ENCODE data around the gene SLC35F1. TPM values are rescaled to one million over a fixed set of nuclear protein-coding genes. Genes with fewer than 3 reads are reported as not detected.

Gene SLC35F1
- total and polyA plus RNA-seq, 2 experiments from 2014 or later: not detected

GRCh38 chr6:118161343-118161742, 254.3 kb downstream of the SLC35F1 start:
- H3K27me3 ChIP-seq (replicated peaks; ENCODE audit: insufficient read depth): no peaks in the 10 kb centered on the region
- H3K36me3 ChIP-seq (ENCODE audit: low read depth): no peaks in the 10 kb centered on the region
- no peak overlapping the region for H3K4me2 ChIP-seq (ENCODE audit: unreplicated experiment)
- H2AFZ ChIP-seq: no peak overlapping the region
- DNase-seq: no peak
- no peaks in the 10 kb centered on the region for H4K20me1 ChIP-seq (ENCODE audit: insufficient read depth)
- no peaks in the 10 kb centered on the region for H3K9me3 ChIP-seq (ENCODE audit: low read depth)
- TF ChIP-seq EZH2phosphoT487 (IDR thresholded peaks at IDR 0.05; ENCODE audit: insufficient read depth, low read depth): no peak
- TF ChIP-seq EZH2 (IDR thresholded peaks at IDR 0.05; ENCODE audit: insufficient read depth, poor library complexity, severe bottlenecking): no peak
- H3K4me1 ChIP-seq (ENCODE audit: insufficient read depth): no peaks in the 10 kb centered on the region
- no peaks in the 10 kb centered on the region for H3F3A ChIP-seq (ENCODE audit: insufficient read depth)
- H3K4me3 ChIP-seq: no peak overlapping the region
- H3K27ac ChIP-seq: no peak overlapping the region
- WGBS, 2 experiments (ENCODE audit: low coverage in 1 of 2, low lambda C conversion rate in 2 of 2, missing lambda C conversion rate in 2 of 2): 36 to 47% methylated on average over 1 of the region's 1 CpG
- no peak overlapping the region for H3K9ac ChIP-seq
- in situ Hi-C loops (cut with MboI): no loop called here
- H3K79me2 ChIP-seq (ENCODE audit: insufficient read depth): no peaks in the 10 kb centered on the region
- H3K9me2 ChIP-seq (ENCODE audit: insufficient read depth): no peaks in the 10 kb centered on the region

GRCh38 chr6:118163542-118163941, 256.5 kb downstream of the SLC35F1 start:
- no peak for TF ChIP-seq EZH2phosphoT487 (IDR thresholded peaks at IDR 0.05; ENCODE audit: insufficient read depth, low read depth)
- TF ChIP-seq EZH2 (IDR thresholded peaks at IDR 0.05; ENCODE audit: insufficient read depth, poor library complexity, severe bottlenecking): no peak
- no peak for DNase-seq
- no peaks in the 10 kb centered on the region for H3K4me1 ChIP-seq (ENCODE audit: insufficient read depth)
- no peaks in the 10 kb centered on the region for H3K79me2 ChIP-seq (ENCODE audit: insufficient read depth)
- in situ Hi-C loops (cut with MboI): no loop called here
- H3K9me3 ChIP-seq (ENCODE audit: low read depth): no peaks in the 10 kb centered on the region
- H3K27ac ChIP-seq: no peak overlapping the region
- H3K27me3 ChIP-seq (replicated peaks; ENCODE audit: insufficient read depth): no peaks in the 10 kb centered on the region; the same call in 1 of the 2 replicates
- H2AFZ ChIP-seq: no peak overlapping the region
- no peaks in the 10 kb centered on the region for H4K20me1 ChIP-seq (ENCODE audit: insufficient read depth)
- H3K4me2 ChIP-seq (ENCODE audit: unreplicated experiment): no peak overlapping the region
- no peaks in the 10 kb centered on the region for H3F3A ChIP-seq (ENCODE audit: insufficient read depth)
- no peak overlapping the region for H3K9ac ChIP-seq
- H3K9me2 ChIP-seq (ENCODE audit: insufficient read depth): no peaks in the 10 kb centered on the region
- H3K36me3 ChIP-seq (ENCODE audit: low read depth): no peaks in the 10 kb centered on the region
- WGBS, 2 experiments (ENCODE audit: low coverage in 1 of 2, low lambda C conversion rate in 2 of 2, missing lambda C conversion rate in 2 of 2): 24 to 30% methylated on average over 1 of the region's 1 CpG
- no peak overlapping the region for H3K4me3 ChIP-seq

- TF ChIP-seq EZH2 (IDR thresholded peaks at IDR 0.05; ENCODE audit: insufficient read depth, poor library complexity, severe bottlenecking): no peak
- no peak for TF ChIP-seq EZH2phosphoT487 (IDR thresholded peaks at IDR 0.05; ENCODE audit: insufficient read depth, low read depth)
- no peaks in the 10 kb centered on the region for H3K9me3 ChIP-seq (ENCODE audit: low read depth)
- no peaks in the 10 kb centered on the region for H3K79me2 ChIP-seq (ENCODE audit: insufficient read depth)
- no peaks in the 10 kb centered on the region for H3K4me1 ChIP-seq (ENCODE audit: insufficient read depth)
- no peaks in the 10 kb centered on the region for H4K20me1 ChIP-seq (ENCODE audit: insufficient read depth)
- no peaks in the 10 kb centered on the region for H3K9me2 ChIP-seq (ENCODE audit: insufficient read depth)
- H3K27ac ChIP-seq: no peak overlapping the region
- no peaks in the 10 kb centered on the region for H3F3A ChIP-seq (ENCODE audit: insufficient read depth)
- H3K4me2 ChIP-seq (ENCODE audit: unreplicated experiment): no peak overlapping the region
- in situ Hi-C loops (cut with MboI): no loop called here
- H3K9ac ChIP-seq: no peak overlapping the region
- H3K4me3 ChIP-seq: no peak overlapping the region
- WGBS, 2 experiments (ENCODE audit: low coverage in 1 of 2, low lambda C conversion rate in 2 of 2, missing lambda C conversion rate in 2 of 2): 22 to 29% methylated on average over 1 of the region's 1 CpG
- DNase-seq: no peak
- H3K36me3 ChIP-seq (ENCODE audit: low read depth): no peaks in the 10 kb centered on the region
- H3K27me3 ChIP-seq (replicated peaks; ENCODE audit: insufficient read depth): no peaks in the 10 kb centered on the region; the same call in 1 of the 2 replicates
- H2AFZ ChIP-seq: no peak overlapping the region
Measured at GRCh38 chr6:118165500-118165899, 258.4 kb downstream of the SLC35F1 start.

- 42 to 44% methylated on average over 5 of the region's 5 CpGs for WGBS, 2 experiments (ENCODE audit: low coverage in 1 of 2, low lambda C conversion rate in 2 of 2, missing lambda C conversion rate in 2 of 2)
- H3K27ac ChIP-seq: no peak overlapping the region
- no peaks in the 10 kb centered on the region for H3F3A ChIP-seq (ENCODE audit: insufficient read depth)
- H3K36me3 ChIP-seq (ENCODE audit: low read depth): no peaks in the 10 kb centered on the region
- H3K9me3 ChIP-seq (ENCODE audit: low read depth): no peaks in the 10 kb centered on the region
- no peaks in the 10 kb centered on the region for H4K20me1 ChIP-seq (ENCODE audit: insufficient read depth)
- H2AFZ ChIP-seq: no peak overlapping the region
- in situ Hi-C loops (cut with MboI): no loop called here
- no peaks in the 10 kb centered on the region for H3K79me2 ChIP-seq (ENCODE audit: insufficient read depth)
- H3K27me3 ChIP-seq (replicated peaks; ENCODE audit: insufficient read depth): no peaks in the 10 kb centered on the region; the same call in none of the 2 replicates
- H3K4me1 ChIP-seq (ENCODE audit: insufficient read depth): no peaks in the 10 kb centered on the region
- H3K4me2 ChIP-seq (ENCODE audit: unreplicated experiment): no peak overlapping the region
- no peak for TF ChIP-seq EZH2phosphoT487 (IDR thresholded peaks at IDR 0.05; ENCODE audit: insufficient read depth, low read depth)
- TF ChIP-seq EZH2 (IDR thresholded peaks at IDR 0.05; ENCODE audit: insufficient read depth, poor library complexity, severe bottlenecking): no peak
- H3K9ac ChIP-seq: no peak overlapping the region
- DNase-seq: no peak
- no peaks in the 10 kb centered on the region for H3K9me2 ChIP-seq (ENCODE audit: insufficient read depth)
- no peak overlapping the region for H3K4me3 ChIP-seq
Measured at GRCh38 chr6:118168421-118168820, 261.4 kb downstream of the SLC35F1 start.

- H4K20me1 ChIP-seq (ENCODE audit: insufficient read depth): no peaks in the 10 kb centered on the region
- H3K79me2 ChIP-seq (ENCODE audit: insufficient read depth): no peaks in the 10 kb centered on the region
- TF ChIP-seq EZH2 (IDR thresholded peaks at IDR 0.05; ENCODE audit: insufficient read depth, poor library complexity, severe bottlenecking): no peak
- in situ Hi-C loops (cut with MboI): no loop called here
- no peak overlapping the region for H3K4me2 ChIP-seq (ENCODE audit: unreplicated experiment)
- no peaks in the 10 kb centered on the region for H3K9me3 ChIP-seq (ENCODE audit: low read depth)
- no peaks in the 10 kb centered on the region; the same call in none of the 2 replicates for H3K27me3 ChIP-seq (replicated peaks; ENCODE audit: insufficient read depth)
- H3K4me1 ChIP-seq (ENCODE audit: insufficient read depth): no peaks in the 10 kb centered on the region
- H3F3A ChIP-seq (ENCODE audit: insufficient read depth): no peaks in the 10 kb centered on the region
- H2AFZ ChIP-seq: no peak overlapping the region
- H3K4me3 ChIP-seq: no peak overlapping the region
- H3K36me3 ChIP-seq (ENCODE audit: low read depth): no peaks in the 10 kb centered on the region
- no peaks in the 10 kb centered on the region for H3K9me2 ChIP-seq (ENCODE audit: insufficient read depth)
- no peak for DNase-seq
- WGBS, 2 experiments (ENCODE audit: low coverage in 1 of 2, low lambda C conversion rate in 2 of 2, missing lambda C conversion rate in 2 of 2): 27 to 32% methylated on average over 2 of the region's 2 CpGs
- H3K9ac ChIP-seq: no peak overlapping the region
- no peak overlapping the region for H3K27ac ChIP-seq
Measured at GRCh38 chr6:118171852-118172251, 264.8 kb downstream of the SLC35F1 start.
